Measurements from ENCODE around the gene RTN4IP1.

RTN4IP1 gene

GRCh38 chr6:106540907-106541306 lies 88.4 kb downstream of the RTN4IP1 start:
- in situ Hi-C loops (cut with MboI; ENCODE audit: low sequenced_read_pairs), result no loop called here
- H3K36me3 ChIP-seq (replicated peaks), result no peaks in the 10 kb centered on the region
- no peaks in the 10 kb centered on the region for H3K27me3 ChIP-seq (ENCODE audit: low read depth)
- DNase-seq (ENCODE audit: low spot score in 2 of 2), result no peak
- no peak overlapping the region for H3K4me3 ChIP-seq
- H3K4me1 ChIP-seq, result peaks cover 8% of the 10 kb centered on the region
- H3K9me3 ChIP-seq, result no peaks in the 10 kb centered on the region

GRCh38 chr6:106540432-106540831 lies 88.9 kb downstream of the RTN4IP1 start:
- in situ Hi-C loops (cut with MboI; ENCODE audit: low sequenced_read_pairs), result no loop called here
- Histone ChIP-seq H3K36me3 (replicated peaks) (no peaks in the 10 kb centered on the region), H3K4me1 (peaks cover 8% of the 10 kb centered on the region), H3K9me3 (no peaks in the 10 kb centered on the region), H3K27me3 (ENCODE audit: low read depth) (no peaks in the 10 kb centered on the region), H3K4me3 (no peak overlapping the region)
- no peak for DNase-seq (ENCODE audit: low spot score in 2 of 2)

GRCh38 chr6:106539936-106540335 lies 89.4 kb downstream of the RTN4IP1 start:
- Histone ChIP-seq H3K36me3 (replicated peaks) (no peaks in the 10 kb centered on the region), H3K4me1 (peaks cover 8% of the 10 kb centered on the region), H3K27me3 (ENCODE audit: low read depth) (no peaks in the 10 kb centered on the region), H3K9me3 (no peaks in the 10 kb centered on the region), H3K4me3 (no peak overlapping the region)
- DNase-seq (ENCODE audit: low spot score in 2 of 2), result peak in 1 of 2 experiments; percentile 20
- in situ Hi-C loops (cut with MboI; ENCODE audit: low sequenced_read_pairs), result no loop called here

- peaks cover 8% of the 10 kb centered on the region for H3K4me1 ChIP-seq
- in situ Hi-C loops (cut with MboI; ENCODE audit: low sequenced_read_pairs), result no loop called here
- no peak overlapping the region for H3K4me3 ChIP-seq
- no peaks in the 10 kb centered on the region for H3K9me3 ChIP-seq
- DNase-seq (ENCODE audit: low spot score in 2 of 2), result no peak
- H3K27me3 ChIP-seq (ENCODE audit: low read depth), result no peaks in the 10 kb centered on the region
- H3K36me3 ChIP-seq (replicated peaks), result no peaks in the 10 kb centered on the region
Measured at GRCh38 chr6:106538145-106538544, 91.2 kb downstream of the RTN4IP1 start.

- Histone ChIP-seq H3K9me3 (no peaks in the 10 kb centered on the region), H3K4me1 (peaks cover 8% of the 10 kb centered on the region), H3K4me3 (no peak overlapping the region), H3K36me3 (replicated peaks) (no peaks in the 10 kb centered on the region), H3K27me3 (ENCODE audit: low read depth) (no peaks in the 10 kb centered on the region)
- in situ Hi-C loops (cut with MboI; ENCODE audit: low sequenced_read_pairs), result no loop called here
- DNase-seq (ENCODE audit: low spot score in 2 of 2), result no peak
Measured at GRCh38 chr6:106537662-106538061, 91.6 kb downstream of the RTN4IP1 start.

DNA sequence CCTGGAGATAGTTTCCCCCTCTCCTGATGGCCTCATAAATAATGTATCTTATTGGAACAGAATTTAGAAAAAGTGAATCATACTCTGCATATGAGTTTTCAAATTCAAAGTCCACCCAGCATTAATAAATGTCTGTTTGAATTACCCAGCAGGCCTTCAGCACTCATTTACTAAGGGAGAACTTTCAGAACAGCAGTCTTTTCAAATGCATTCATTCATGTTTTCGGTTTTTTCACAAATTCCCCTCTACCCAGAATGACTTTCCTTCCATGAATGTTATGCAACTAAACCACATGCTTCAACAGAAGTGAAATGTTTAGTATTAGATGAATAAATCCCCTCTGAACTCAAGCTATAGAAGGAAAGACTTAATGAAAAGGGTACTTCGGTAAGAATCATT lies 92.4 kb downstream of the RTN4IP1 start:
- no peaks in the 10 kb centered on the region for H3K36me3 ChIP-seq (replicated peaks)
- no peaks in the 10 kb centered on the region for H3K9me3 ChIP-seq
- DNase-seq (ENCODE audit: low spot score in 2 of 2), result no peak
- peaks cover 8% of the 10 kb centered on the region for H3K4me1 ChIP-seq
- H3K27me3 ChIP-seq (ENCODE audit: low read depth), result no peaks in the 10 kb centered on the region
- no peak overlapping the region for H3K4me3 ChIP-seq
- in situ Hi-C loops (cut with MboI; ENCODE audit: low sequenced_read_pairs), result no loop called here

GRCh38 chr6:106536357-106536756 lies 92.9 kb downstream of the RTN4IP1 start:
- H3K4me1 ChIP-seq, result peaks cover 8% of the 10 kb centered on the region
- H3K4me3 ChIP-seq, result no peak overlapping the region
- no peaks in the 10 kb centered on the region for H3K9me3 ChIP-seq
- DNase-seq (ENCODE audit: low spot score in 2 of 2), result no peak
- in situ Hi-C loops (cut with MboI; ENCODE audit: low sequenced_read_pairs), result no loop called here
- no peaks in the 10 kb centered on the region for H3K36me3 ChIP-seq (replicated peaks)
- no peaks in the 10 kb centered on the region for H3K27me3 ChIP-seq (ENCODE audit: low read depth)

DNA sequence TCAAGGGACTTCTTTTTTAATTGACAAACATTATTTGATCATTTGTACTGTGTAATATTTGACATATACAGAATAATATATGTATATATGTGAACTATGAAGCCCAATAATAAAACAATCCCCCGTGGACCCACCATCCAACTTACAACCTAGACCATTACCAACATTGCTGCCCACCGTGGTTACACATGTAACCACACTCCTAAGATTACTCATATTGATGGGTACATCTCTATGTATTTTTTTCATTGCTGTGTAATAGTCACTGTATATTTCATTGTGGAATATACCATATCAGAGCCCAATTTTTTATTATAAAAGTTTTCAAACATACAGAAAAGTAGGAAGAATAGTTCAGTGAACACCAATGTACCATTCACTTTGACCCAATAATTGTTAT lies 94.3 kb downstream of the RTN4IP1 start:
- Histone ChIP-seq H3K4me1 (no peaks in the 10 kb centered on the region; the same call in 1 of the 2 replicates), H3K27me3 (ENCODE audit: low read depth) (no peaks in the 10 kb centered on the region), H3K9me3 (no peaks in the 10 kb centered on the region), H3K36me3 (replicated peaks) (no peaks in the 10 kb centered on the region), H3K4me3 (no peak overlapping the region)
- DNase-seq (ENCODE audit: low spot score in 2 of 2), result no peak
- in situ Hi-C loops (cut with MboI; ENCODE audit: low sequenced_read_pairs), result no loop called here

DNA sequence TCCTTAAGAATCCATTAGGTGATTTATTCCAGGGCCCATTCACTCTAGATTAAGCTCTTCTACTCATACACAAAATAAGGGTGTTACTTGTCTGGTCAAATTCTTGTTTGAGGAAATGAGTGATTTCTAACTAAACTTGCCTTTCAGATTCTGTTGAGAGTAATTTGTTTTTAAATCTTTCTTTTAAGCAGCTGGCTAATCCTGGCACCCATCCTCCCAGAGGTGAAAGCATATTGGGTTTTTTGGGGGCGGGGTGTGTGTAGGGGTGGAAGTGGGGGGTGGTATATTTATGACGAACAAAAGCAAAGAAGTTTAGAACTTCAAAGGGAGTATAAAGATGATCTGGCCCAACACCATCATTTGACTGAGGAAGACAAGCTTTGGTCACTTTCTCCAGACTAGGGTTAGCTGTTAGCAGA lies 94.7 kb downstream of the RTN4IP1 start:
- in situ Hi-C loops (cut with MboI; ENCODE audit: low sequenced_read_pairs), result no loop called here
- DNase-seq (ENCODE audit: low spot score in 2 of 2), result no peak
- no peaks in the 10 kb centered on the region for H3K9me3 ChIP-seq
- H3K4me1 ChIP-seq, result no peaks in the 10 kb centered on the region
- no peak overlapping the region for H3K4me3 ChIP-seq
- no peaks in the 10 kb centered on the region for H3K36me3 ChIP-seq (replicated peaks)
- H3K27me3 ChIP-seq (ENCODE audit: low read depth), result no peaks in the 10 kb centered on the region

DNA sequence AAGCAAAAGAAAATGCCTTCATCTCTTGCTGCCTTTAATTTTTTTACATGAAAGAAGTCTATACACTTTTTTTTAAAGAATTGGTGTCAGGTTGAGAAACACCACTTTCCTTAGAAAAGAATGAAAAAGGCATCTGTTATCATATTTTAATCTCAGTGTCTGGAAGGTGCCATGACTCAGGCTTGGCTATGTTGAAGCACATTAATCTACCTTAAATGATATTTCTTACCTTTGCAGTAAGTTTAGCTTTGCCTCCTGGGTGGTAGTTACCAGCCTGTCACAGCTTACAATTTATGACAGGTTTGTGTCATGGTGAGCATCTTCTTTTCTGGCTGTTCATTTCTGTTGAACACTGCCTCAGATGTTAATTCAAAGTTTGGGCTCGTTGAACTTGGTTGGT lies 95.3 kb downstream of the RTN4IP1 start:
- in situ Hi-C loops (cut with MboI; ENCODE audit: low sequenced_read_pairs), result no loop called here
- H3K4me1 ChIP-seq, result no peaks in the 10 kb centered on the region
- no peaks in the 10 kb centered on the region for H3K9me3 ChIP-seq
- H3K27me3 ChIP-seq (ENCODE audit: low read depth), result no peaks in the 10 kb centered on the region
- no peak for DNase-seq (ENCODE audit: low spot score in 2 of 2)
- H3K4me3 ChIP-seq, result no peak overlapping the region
- no peaks in the 10 kb centered on the region for H3K36me3 ChIP-seq (replicated peaks)

- DNase-seq (ENCODE audit: low spot score in 2 of 2), result no peak
- Histone ChIP-seq H3K4me1 (no peaks in the 10 kb centered on the region), H3K9me3 (no peaks in the 10 kb centered on the region), H3K36me3 (replicated peaks) (no peaks in the 10 kb centered on the region), H3K27me3 (ENCODE audit: low read depth) (no peaks in the 10 kb centered on the region), H3K4me3 (no peak overlapping the region)
- in situ Hi-C loops (cut with MboI; ENCODE audit: low sequenced_read_pairs), result no loop called here
Measured at GRCh38 chr6:106533054-106533453, 96.2 kb downstream of the RTN4IP1 start.

GRCh38 chr6:106530502-106530901 lies 98.8 kb downstream of the RTN4IP1 start:
- Histone ChIP-seq H3K9me3 (no peaks in the 10 kb centered on the region), H3K27me3 (ENCODE audit: low read depth) (no peaks in the 10 kb centered on the region), H3K4me1 (peaks cover 4% of the 10 kb centered on the region), H3K36me3 (replicated peaks) (no peaks in the 10 kb centered on the region), H3K4me3 (no peak overlapping the region)
- no peak for DNase-seq (ENCODE audit: low spot score in 2 of 2)
- in situ Hi-C loops (cut with MboI; ENCODE audit: low sequenced_read_pairs), result no loop called here

- no peak for DNase-seq (ENCODE audit: low spot score in 2 of 2)
- Histone ChIP-seq H3K4me3 (no peak overlapping the region), H3K27me3 (ENCODE audit: low read depth) (no peaks in the 10 kb centered on the region), H3K4me1 (peaks cover 4% of the 10 kb centered on the region), H3K36me3 (replicated peaks) (no peaks in the 10 kb centered on the region), H3K9me3 (no peaks in the 10 kb centered on the region)
- in situ Hi-C loops (cut with MboI; ENCODE audit: low sequenced_read_pairs), result no loop called here
Measured at GRCh38 chr6:106530026-106530425, 99.3 kb downstream of the RTN4IP1 start.

DNA sequence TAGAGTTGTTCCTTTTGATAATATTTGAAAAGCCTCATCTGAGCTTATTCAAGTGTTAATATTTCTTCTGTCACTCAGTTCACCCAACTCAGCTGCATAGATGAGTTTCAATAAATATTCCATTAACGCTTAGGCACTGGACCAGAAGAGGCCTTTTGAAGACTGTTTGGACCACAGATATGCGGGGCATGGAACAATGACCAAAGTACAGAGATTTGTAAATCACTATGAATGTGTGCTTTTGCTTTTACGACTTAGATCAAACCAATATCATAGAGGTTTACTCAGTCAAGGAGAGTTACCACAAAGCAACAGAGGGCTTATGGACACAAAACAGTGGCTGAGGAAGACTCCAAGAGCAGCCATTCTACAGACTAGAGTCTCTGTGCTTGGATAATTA lies 99.9 kb downstream of the RTN4IP1 start:
- no peaks in the 10 kb centered on the region for H3K27me3 ChIP-seq (ENCODE audit: low read depth)
- DNase-seq (ENCODE audit: low spot score in 2 of 2), result no peak
- no peaks in the 10 kb centered on the region for H3K9me3 ChIP-seq
- in situ Hi-C loops (cut with MboI; ENCODE audit: low sequenced_read_pairs), result no loop called here
- no peak overlapping the region for H3K4me3 ChIP-seq
- no peaks in the 10 kb centered on the region for H3K36me3 ChIP-seq (replicated peaks)
- peaks cover 4% of the 10 kb centered on the region for H3K4me1 ChIP-seq

DNA sequence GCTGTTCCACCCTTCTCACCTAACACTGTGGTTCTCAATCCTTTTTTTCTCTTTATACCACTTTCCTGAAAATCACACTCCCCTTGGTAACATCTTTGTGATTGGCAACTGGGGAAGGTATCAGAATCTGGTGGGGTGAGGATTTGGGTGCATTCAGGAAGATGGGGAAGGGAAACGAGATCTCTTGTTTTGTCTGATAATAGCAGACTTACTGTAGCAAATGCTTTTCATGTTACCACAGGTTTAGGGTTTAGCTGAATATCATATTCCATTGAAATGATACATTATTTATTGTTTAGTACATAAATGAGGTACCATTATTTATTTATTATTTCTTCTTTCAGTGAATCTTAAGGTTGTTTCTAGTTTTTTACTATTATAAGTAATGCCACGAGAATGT lies 100.8 kb downstream of the RTN4IP1 start:
- Histone ChIP-seq H3K4me1 (peaks cover 4% of the 10 kb centered on the region), H3K36me3 (replicated peaks) (no peaks in the 10 kb centered on the region), H3K9me3 (no peaks in the 10 kb centered on the region), H3K27me3 (ENCODE audit: low read depth) (no peaks in the 10 kb centered on the region), H3K4me3 (no peak overlapping the region)
- in situ Hi-C loops (cut with MboI; ENCODE audit: low sequenced_read_pairs), result no loop called here
- no peak for DNase-seq (ENCODE audit: low spot score in 2 of 2)

Measured in HAP-1 (cell line).